Gastrocnemius medialis (tissue), 4 donors: ENCODE measurements around the gene EML5.

ENCODE experiments used
- CTCF ChIP-seq, 5 experiments: fragments of 450-650 bp in 3 of 5; fragments of 200-600 bp in 2 of 5; sonication (generic) in 2 of 5; IDR thresholded peaks in 4 of 5; conservative IDR thresholded peaks in 1 of 5; 1 replicate in 4 of 5; 2 replicates in 1 of 5; pipeline ENCODE4 v1.5.1; 2016 to 2019; ENCODE audit warnings: antibody characterized with exemption in 5 of 5, mild to moderate bottlenecking in 3 of 5, moderate library complexity in 3 of 5
- POLR2A ChIP-seq, 2 donors: fragments of 450-650 bp; IDR thresholded peaks; one replicate each; pipeline ENCODE4 v1.6.1; 2017; ENCODE audit warnings: antibody characterized with exemption in 2 of 2, mild to moderate bottlenecking in 2 of 2, moderate library complexity in 2 of 2

- no peak for TF ChIP-seq CTCF (IDR thresholded peaks at IDR 0.05 in 4 of 5, conservative IDR thresholded peaks at IDR 0.05 in 1 of 5)
- no peak for TF ChIP-seq POLR2A (IDR thresholded peaks at IDR 0.05)
These were observed 202.6 kb downstream of the EML5 start for GRCh38 chr14:88590173-88590572.
